NK-92 treated with Interleukin-12 subunit alpha and Interleukin-12 subunit beta, amount 100 ng/mL, for 24 hours (cell line): ENCODE data around the gene UMAD1.
A peak's percentile ranks its signal among the peaks of the same experiment; 100 is the strongest.

Experiments
- DNase-seq: peaks from one replicate; lab custom pipeline; 2025; lab: John Stamatoyannopoulos, UW

The UMAD1 gene

GRCh38 chr7:7693881-7694280 lies 53.3 kb downstream of the UMAD1 start:
- no peak for DNase-seq

GRCh38 chr7:7694542-7694941 lies 54.0 kb downstream of the UMAD1 start:
- no peak for DNase-seq

- no peak for DNase-seq
Observed at GRCh38 chr7:7695111-7695817, 54.7 kb downstream of the UMAD1 start.

DNA sequence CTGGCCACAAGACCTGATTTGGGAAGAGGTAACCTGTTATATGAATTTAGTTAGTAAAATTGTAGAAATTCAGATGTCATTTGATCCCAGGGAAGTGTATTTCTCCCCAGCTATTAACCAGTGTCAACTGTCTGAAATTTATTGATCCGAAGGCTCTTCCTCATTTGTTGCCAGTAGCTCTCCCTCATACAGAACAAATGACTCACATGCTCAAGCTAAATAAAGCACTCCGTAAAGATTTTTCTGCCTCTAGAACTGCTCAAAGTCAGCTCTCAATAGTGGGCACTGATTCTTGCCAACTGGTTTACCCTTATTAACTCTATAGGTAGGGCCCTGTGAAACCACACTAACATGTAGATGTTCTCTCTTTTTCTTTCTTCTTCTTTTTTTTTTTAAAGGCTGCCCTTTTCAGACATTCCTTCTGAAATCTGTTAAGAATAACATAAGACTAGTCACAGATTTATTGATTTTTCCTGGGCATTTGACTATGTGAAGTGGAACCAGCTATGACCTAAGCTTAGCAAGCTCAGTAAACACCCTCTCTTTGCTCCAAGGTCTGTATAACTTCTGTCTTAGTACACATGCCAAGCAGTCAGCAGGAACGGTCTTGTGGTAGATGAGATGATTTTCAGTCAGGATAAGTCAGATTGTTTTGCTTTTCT lies 56.0 kb downstream of the UMAD1 start:
- DNase-seq = no peak

DNA sequence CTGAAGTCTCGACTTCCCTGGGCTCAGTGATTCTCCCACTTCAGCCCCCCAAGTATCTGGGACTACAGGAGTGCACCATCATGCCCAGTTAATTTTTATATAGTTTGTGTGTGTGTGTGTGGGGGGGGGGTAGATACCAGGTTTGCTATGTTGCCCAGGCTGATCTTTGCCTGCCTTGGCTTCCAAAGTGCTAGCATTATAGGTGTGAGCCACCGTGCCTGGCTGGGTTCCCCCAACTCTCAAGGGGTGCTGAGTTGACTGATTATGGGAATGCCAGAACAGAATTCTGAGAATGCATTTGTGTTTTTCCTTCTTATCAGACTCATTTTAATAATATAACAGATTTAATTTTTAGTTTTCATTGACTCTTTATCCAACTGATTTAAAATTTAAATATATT lies 58.4 kb downstream of the UMAD1 start:
- no peak for DNase-seq

DNA sequence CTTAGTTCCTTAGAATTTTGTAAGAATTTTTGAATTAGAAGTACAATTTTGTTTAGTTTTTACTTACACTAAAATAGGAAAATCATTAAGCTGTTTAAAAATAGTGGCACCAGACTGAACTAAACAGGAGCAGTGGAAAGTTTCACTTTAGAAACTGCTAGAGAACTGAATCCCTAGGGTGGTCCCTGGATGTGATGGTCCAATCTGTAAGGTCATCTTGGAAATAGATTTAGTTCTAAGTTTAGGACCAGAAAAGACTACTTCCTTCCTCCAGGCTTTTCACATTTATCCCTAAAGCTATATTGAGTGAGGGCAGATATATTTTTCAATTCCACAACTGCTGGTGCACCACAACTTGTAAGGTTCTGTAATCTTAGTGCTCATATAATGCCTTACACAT lies 58.8 kb downstream of the UMAD1 start:
- DNase-seq = no peak

GRCh38 chr7:7699970-7700369 lies 59.4 kb downstream of the UMAD1 start:
- no peak for DNase-seq

DNA sequence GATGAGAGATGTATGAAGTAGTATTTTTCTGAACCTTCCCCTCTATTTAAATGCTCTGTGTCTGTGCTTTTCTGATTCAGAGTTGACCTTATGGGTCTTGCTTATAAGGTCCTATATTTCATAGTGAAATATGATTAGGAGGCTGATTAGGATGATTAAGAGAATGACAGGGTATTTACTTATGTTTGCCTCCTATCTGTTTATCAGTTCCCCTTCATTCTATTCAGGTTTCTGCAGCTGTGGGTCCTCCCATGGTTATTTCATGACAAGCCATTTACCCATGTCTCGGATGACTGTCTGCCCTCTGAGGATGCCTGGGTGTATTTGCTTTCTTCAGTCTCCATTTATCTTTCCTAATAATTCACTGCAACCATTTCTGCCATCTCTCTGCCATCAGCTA lies 61.0 kb downstream of the UMAD1 start:
- no peak for DNase-seq

DNA sequence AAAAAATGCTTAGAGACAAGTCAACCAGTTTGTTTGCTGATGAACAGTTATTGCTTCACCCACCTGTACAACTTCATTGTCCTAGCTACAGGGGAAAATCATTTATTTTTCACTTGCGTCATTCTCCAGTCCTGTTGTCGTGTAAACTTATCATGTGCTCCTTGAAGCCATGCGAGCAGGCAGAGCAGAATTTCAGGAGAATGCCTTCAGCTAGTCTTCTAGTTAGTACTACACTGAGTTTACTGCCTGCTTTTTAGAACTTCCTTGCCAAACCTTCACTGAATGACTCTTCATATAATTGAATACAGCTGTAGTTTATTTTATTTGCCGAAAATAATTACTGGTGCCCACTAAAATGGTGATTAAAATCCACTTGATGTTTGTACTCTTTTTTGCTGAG lies 62.3 kb downstream of the UMAD1 start:
- no peak for DNase-seq

GRCh38 chr7:7703427-7703826 lies 62.9 kb downstream of the UMAD1 start:
- no peak for DNase-seq

GRCh38 chr7:7704867-7705266 lies 64.3 kb downstream of the UMAD1 start:
- DNase-seq = no peak

DNA sequence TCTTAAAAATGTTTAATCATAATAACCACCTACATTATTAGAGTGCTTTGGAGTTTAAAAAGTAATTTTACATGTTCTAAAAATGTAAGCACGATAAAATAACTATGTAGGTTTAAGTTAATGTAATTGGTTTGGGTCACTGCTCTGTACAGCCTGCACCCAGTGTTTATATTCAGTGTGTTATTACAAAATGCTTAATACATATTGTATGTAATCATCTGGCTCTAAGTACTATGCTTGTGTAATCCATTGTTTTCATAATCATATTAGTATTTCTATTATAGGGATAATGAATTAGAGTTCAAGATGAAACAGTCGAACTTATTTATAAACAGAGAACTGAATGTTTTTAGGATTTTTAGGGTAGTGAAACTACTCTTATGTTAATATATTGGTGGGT lies 64.8 kb downstream of the UMAD1 start:
- no peak for DNase-seq

DNA sequence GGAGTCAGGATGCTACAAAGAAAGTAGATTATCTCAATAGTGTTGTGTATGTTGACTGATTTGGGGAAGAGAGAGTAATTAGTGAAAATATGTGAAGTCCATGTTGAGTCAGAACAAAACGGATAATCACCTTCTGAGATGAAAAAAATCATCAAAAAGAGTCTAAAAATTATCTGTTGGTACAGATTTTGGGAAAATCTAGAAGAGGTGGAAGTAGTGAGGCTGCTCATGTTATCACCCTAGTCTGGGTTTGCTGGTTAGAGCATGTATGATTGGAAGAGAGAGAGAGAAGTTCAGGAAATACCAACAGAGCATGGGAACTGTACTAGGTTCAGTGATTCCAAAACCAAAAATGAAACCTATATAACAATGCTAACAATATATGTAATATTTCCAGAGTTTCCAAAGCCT lies 65.6 kb downstream of the UMAD1 start:
- no peak for DNase-seq

GRCh38 chr7:7706556-7707172 lies 66.1 kb downstream of the UMAD1 start:
- no peak for DNase-seq

GRCh38 chr7:7707246-7707645 lies 66.7 kb downstream of the UMAD1 start:
- no peak for DNase-seq

- no peak for DNase-seq
Observed at GRCh38 chr7:7707806-7708205, 67.3 kb downstream of the UMAD1 start.

GRCh38 chr7:7709291-7709690 lies 68.7 kb downstream of the UMAD1 start:
- DNase-seq = no peak

- DNase-seq = no peak
Observed at GRCh38 chr7:7710469-7710868, 69.9 kb downstream of the UMAD1 start.

DNA sequence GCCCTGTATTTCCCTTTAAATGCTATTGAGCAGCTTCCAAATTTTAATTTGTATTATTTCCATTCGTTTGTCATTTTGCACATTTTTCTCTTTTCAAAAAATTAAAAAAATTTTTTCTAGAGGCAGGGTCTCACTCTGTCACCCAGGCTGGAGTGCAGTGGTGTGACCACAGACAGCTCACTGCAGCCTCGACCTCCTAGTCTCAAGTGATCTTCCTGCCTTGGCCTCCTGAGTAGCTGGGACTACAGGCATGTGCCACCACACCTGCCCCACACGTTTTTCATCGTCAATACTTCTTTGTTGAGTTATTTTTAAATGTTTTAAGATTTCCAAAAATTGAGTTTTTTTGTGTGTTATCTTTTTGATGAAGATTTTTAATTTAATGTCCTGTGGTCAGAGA lies 73.2 kb downstream of the UMAD1 start:
- DNase-seq = no peak

- DNase-seq = no peak
Observed at GRCh38 chr7:7718492-7718891, 77.9 kb downstream of the UMAD1 start, which contains the start of gene RPA3. Gene RPA3 (minus strand): TSS chr7:7718607. CDS start chr7:7640418, 78,189 bp downstream.

GRCh38 chr7:7719236-7719635 lies 78.7 kb downstream of the UMAD1 start:
- DNase-seq = peak; percentile 36

GRCh38 chr7:7720193-7720592 lies 79.6 kb downstream of the UMAD1 start:
- no peak for DNase-seq
